OCI-LY7 (cell line): ENCODE measurements around the gene GOLT1A. TPM values are rescaled to one million over a fixed set of nuclear protein-coding genes. Genes with fewer than 3 reads are reported as not detected.

Source experiments
- BruUV-seq: library from RNA; stranded (reverse); fragments of 400-500 nt; replicated peaks from 2 replicates; lab custom pipeline; 2021; lab: Mats Ljungman, UMichigan
- CTCF ChIA-PET: fragments of 300-600 bp; sonication (Branson Sonifier 250); formaldehyde crosslinking; loops from one replicate; lab custom pipeline; 2022; ENCODE audit warnings: antibody characterized with exemption; ENCODE audit not compliant: unreplicated experiment; lab: Charles Lee
- POLR2A ChIA-PET: fragments of 300-600 bp; sonication (Branson Sonifier 250); formaldehyde crosslinking; loops from one replicate; lab custom pipeline; 2022; ENCODE audit warnings: antibody characterized with exemption; lab: Charles Lee
- DNase-seq: peaks from one replicate; pipeline ENCODE4 v3.0.0-alpha.2; 2015; ENCODE audit warnings: low spot score
- H2AFZ ChIP-seq: fragments of 200-600 bp; sonication (generic), shearing (Covaris generic); 2 replicates; pipeline ENCODE4 v1.6.1; 2014; ENCODE audit warnings: mild to moderate bottlenecking, antibody characterized with exemption, low read length, moderate library complexity
- H3K27ac ChIP-seq: fragments of 200-600 bp; sonication (generic); 2 replicates; pipeline ENCODE4 v1.5.1; 2014; ENCODE audit warnings: mixed run types, low read depth, mild to moderate bottlenecking, moderate library complexity, low read length, inconsistent platforms; ENCODE audit not compliant: poor library complexity, severe bottlenecking
- H3K36me3 ChIP-seq: fragments of 200-600 bp; sonication (generic); 2 replicates; pipeline ENCODE4 v1.6.1; 2014; ENCODE audit warnings: mild to moderate bottlenecking, antibody characterized with exemption, low read length, moderate library complexity, mixed read lengths; ENCODE audit not compliant: insufficient read depth
- H3K4me1 ChIP-seq: fragments of 200-600 bp; sonication (generic); 2 replicates; pipeline ENCODE4 v1.5.1; 2014; ENCODE audit warnings: mild to moderate bottlenecking, low read length; ENCODE audit not compliant: insufficient read depth, poor library complexity, severe bottlenecking
- H3K4me2 ChIP-seq: fragments of 200-600 bp; sonication (generic); 2 replicates; pipeline ENCODE4 v1.6.1; 2014; ENCODE audit warnings: mild to moderate bottlenecking, low read length
- H3K4me3 ChIP-seq: fragments of 200-600 bp; sonication (generic); 2 replicates; pipeline ENCODE4 v1.5.1; 2014; ENCODE audit warnings: mild to moderate bottlenecking, low read depth, low read length; ENCODE audit not compliant: poor library complexity, severe bottlenecking
- H3K79me2 ChIP-seq: fragments of 200-600 bp; sonication (generic); 2 replicates; pipeline ENCODE4 v1.6.1; 2016; ENCODE audit warnings: low read depth, mild to moderate bottlenecking, low read length, moderate library complexity, mixed read lengths; ENCODE audit not compliant: insufficient read depth
- H3K9me2 ChIP-seq: fragments of 200-600 bp; sonication (generic); 2 replicates; pipeline ENCODE4 v1.6.1; 2016; ENCODE audit warnings: mild to moderate bottlenecking, low read length, mixed read lengths; ENCODE audit not compliant: insufficient read depth
- H3K9me3 ChIP-seq: fragments of 200-600 bp; sonication (generic); 2 replicates; pipeline ENCODE4 v1.6.1; 2014; ENCODE audit warnings: mild to moderate bottlenecking, mixed run types, low read length, mixed read lengths
- H4K20me1 ChIP-seq: fragments of 200-600 bp; sonication (generic); 2 replicates; pipeline ENCODE4 v1.6.1; 2014; ENCODE audit warnings: mild to moderate bottlenecking, antibody characterized with exemption, low read length, moderate library complexity, mixed read lengths; ENCODE audit not compliant: insufficient read depth
- CTCF ChIP-seq: fragments of 200-600 bp; sonication (generic); conservative IDR thresholded peaks from 2 replicates; pipeline ENCODE4 v1.5.1; 2014; ENCODE audit warnings: mild to moderate bottlenecking, antibody characterized with exemption, low read length, moderate library complexity, mixed read lengths
- EZH2phosphoT487 ChIP-seq: fragments of 200-600 bp; sonication (generic); IDR thresholded peaks from 2 replicates; pipeline ENCODE4 v1.6.1; 2018; ENCODE audit warnings: low read depth, borderline replicate concordance, mild to moderate bottlenecking, mixed run types, antibody characterized with exemption, low read length, moderate library complexity, mixed read lengths
- intact Hi-C: fragments of 100-400 bp; cut with micrococcal nuclease; formaldehyde crosslinking; loops from one replicate; pipeline ENCODE4 v1.10.0; 2022; ENCODE audit not compliant: unreplicated experiment
- total RNA-seq, 2 experiments: library from RNA; depleted of rRNA in 1 of 2; stranded (reverse); fragments of >200 nt in 1 of 2; shearing (Covaris generic) in 1 of 2; gene quantifications; 2 replicates each; pipeline ENCODE4 v1.2.3, GENCODE V29; 2014 to 2022

Gene GOLT1A
- total RNA-seq, 2 experiments from 2014 or later = not detected

GRCh38 chr1:204259196-204259595 is 45.4 kb upstream of the GOLT1A start:
- H3K4me3 ChIP-seq = no peak overlapping the region
- BruUV-seq = no TSS peak

GRCh38 chr1:204258213-204259115 is 44.7 kb upstream of the GOLT1A start:
- H4K20me1 ChIP-seq = no peaks in the 10 kb centered on the region
- no peak overlapping the region for H3K4me3 ChIP-seq
- H3K27ac ChIP-seq = no peak overlapping the region
- TF ChIP-seq CTCF (peak; percentile 80), EZH2phosphoT487 (no peak)
- intact Hi-C loops = loop anchor here (1.0 kb wide), 1 partner anchor 105 kb away; no protein-coding TSS in a partner anchor
- no peaks in the 10 kb centered on the region for H3K4me1 ChIP-seq
- H3K79me2 ChIP-seq = no peaks in the 10 kb centered on the region
- no peaks in the 10 kb centered on the region for H3K9me2 ChIP-seq
- H3K4me2 ChIP-seq = no peak overlapping the region
- H2AFZ ChIP-seq = no peak overlapping the region
- CTCF ChIA-PET = interaction anchor here (0.6 to 0.8 kb wide), 3 partner anchors 10 to 98 kb away, joined by 3 to 4 read pairs (median 3); no protein-coding TSS in a partner anchor
- BruUV-seq = no TSS peak
- POLR2A ChIA-PET = interaction anchor here (0.6 to 0.7 kb wide), 2 partner anchors 70 to 330 kb away, joined by 3 read pairs; no protein-coding TSS in a partner anchor
- peak; percentile 28 for DNase-seq
- H3K9me3 ChIP-seq = no peaks in the 10 kb centered on the region
- H3K36me3 ChIP-seq = no peaks in the 10 kb centered on the region

More at GRCh38 chr1:204259196-204259595, 45.4 kb upstream of the GOLT1A start:
- intact Hi-C loops = no loop called here
- Histone ChIP-seq H3K27ac (no peak overlapping the region), H4K20me1 (no peaks in the 10 kb centered on the region), H3K4me1 (no peaks in the 10 kb centered on the region), H3K36me3 (no peaks in the 10 kb centered on the region), H3K9me2 (no peaks in the 10 kb centered on the region), H2AFZ (no peak overlapping the region), H3K79me2 (no peaks in the 10 kb centered on the region), H3K4me2 (no peak overlapping the region), H3K9me3 (no peaks in the 10 kb centered on the region)
- DNase-seq = no peak
- ChIA-PET CTCF (interaction anchor here (0.7 kb wide), 1 partner anchor 98 kb away, joined by 3 read pairs; no protein-coding TSS in a partner anchor), POLR2A (no interaction called here)
- TF ChIP-seq EZH2phosphoT487 (no peak), CTCF (no peak)
